Brain microvascular endothelial cell (primary cell): Measurements from ENCODE around the gene AGO3.

Source experiments
- DNase-seq: peaks from one replicate; pipeline ENCODE4 v3.0.0-alpha.2; 2020
- H3K27ac ChIP-seq: fragments of 250-450 bp; sonication (Bioruptor Pico); 2 replicates; pipeline ENCODE4 v1.5.1; 2020; ENCODE audit warnings: mild to moderate bottlenecking, moderate library complexity
- H3K27me3 ChIP-seq: fragments of 250-450 bp; sonication (Bioruptor Pico); replicated peaks from 2 replicates; pipeline ENCODE4 v1.5.1; 2020; ENCODE audit warnings: mild to moderate bottlenecking
- H3K36me3 ChIP-seq: fragments of 250-450 bp; sonication (Bioruptor Pico); replicated peaks from 2 replicates; pipeline ENCODE4 v1.5.1; 2020; ENCODE audit warnings: mild to moderate bottlenecking
- H3K4me3 ChIP-seq: 2 replicates; pipeline ENCODE4 v1.5.1; 2011; ENCODE audit warnings: low read depth, mild to moderate bottlenecking, control low read depth, low read length, moderate library complexity
- in situ Hi-C: cut with HindIII; loops from 2 replicates; pipeline ENCODE4 v1.10.0; 2017; ENCODE audit warnings: low sequenced_read_pairs, low pct_ligation_motif_present
- TF ChIP-seq, protein P1 (sequence below): IDR thresholded peaks from 2 replicates; pipeline ENCODE4 v1.5.1; 2011; ENCODE audit warnings: low read depth, mild to moderate bottlenecking, moderate library complexity, low read length, control low read depth, inconsistent platforms; ENCODE audit errors: missing control alignments

Gene AGO3

DNA sequence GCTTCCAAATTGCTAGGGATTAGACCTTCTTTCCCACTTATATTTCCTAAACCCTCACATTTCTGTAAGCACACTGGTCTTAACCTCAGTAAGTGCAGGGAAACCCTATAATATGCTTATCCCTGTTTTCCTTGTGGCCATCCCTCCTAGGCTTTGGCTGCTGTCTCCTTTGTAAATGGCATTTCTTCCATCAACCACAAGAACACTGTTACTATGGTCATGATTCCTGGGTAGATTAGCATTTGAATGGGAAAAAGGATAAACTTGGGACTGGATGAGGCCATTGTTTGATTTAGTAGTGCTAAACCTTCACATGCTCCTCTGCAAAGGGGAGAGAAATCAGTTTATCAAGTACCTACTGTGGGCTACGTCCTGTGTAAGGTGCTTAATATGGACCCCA lies 16.2 kb upstream of the AGO3 start:
- no peak for DNase-seq
- Histone ChIP-seq H3K27ac (no peak overlapping the region), H3K27me3 (no peaks in the 10 kb centered on the region), H3K4me3 (no peak overlapping the region), H3K36me3 (peaks cover 53% of the 10 kb centered on the region)
- TF ChIP-seq, protein P1, sequence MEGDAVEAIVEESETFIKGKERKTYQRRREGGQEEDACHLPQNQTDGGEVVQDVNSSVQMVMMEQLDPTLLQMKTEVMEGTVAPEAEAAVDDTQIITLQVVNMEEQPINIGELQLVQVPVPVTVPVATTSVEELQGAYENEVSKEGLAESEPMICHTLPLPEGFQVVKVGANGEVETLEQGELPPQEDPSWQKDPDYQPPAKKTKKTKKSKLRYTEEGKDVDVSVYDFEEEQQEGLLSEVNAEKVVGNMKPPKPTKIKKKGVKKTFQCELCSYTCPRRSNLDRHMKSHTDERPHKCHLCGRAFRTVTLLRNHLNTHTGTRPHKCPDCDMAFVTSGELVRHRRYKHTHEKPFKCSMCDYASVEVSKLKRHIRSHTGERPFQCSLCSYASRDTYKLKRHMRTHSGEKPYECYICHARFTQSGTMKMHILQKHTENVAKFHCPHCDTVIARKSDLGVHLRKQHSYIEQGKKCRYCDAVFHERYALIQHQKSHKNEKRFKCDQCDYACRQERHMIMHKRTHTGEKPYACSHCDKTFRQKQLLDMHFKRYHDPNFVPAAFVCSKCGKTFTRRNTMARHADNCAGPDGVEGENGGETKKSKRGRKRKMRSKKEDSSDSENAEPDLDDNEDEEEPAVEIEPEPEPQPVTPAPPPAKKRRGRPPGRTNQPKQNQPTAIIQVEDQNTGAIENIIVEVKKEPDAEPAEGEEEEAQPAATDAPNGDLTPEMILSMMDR, result no peak
- in situ Hi-C loops, result no loop called here

DNA sequence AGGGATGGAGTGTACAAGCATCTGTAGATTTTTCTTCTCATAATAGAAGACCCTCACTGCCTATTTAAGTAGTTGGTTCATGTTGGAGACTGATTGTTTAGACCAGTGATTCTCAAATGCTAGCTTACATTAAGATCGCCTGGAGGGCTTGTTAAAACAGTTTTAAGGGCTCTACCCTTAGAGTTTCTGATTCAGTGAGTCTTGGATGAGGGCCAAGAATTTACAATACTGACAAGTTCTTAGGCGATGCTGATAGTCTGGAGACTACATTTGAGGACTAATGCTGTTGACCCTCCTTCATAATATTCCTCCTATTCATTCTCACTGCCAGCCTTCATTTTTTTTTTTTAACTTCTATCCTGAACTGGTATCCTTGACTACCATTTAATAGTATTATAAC lies 15.2 kb upstream of the AGO3 start:
- TF ChIP-seq, protein P1, result no peak
- no peak overlapping the region for H3K27ac ChIP-seq
- H3K27me3 ChIP-seq, result no peaks in the 10 kb centered on the region
- no peak overlapping the region for H3K4me3 ChIP-seq
- DNase-seq, result no peak
- peaks cover 53% of the 10 kb centered on the region for H3K36me3 ChIP-seq
- in situ Hi-C loops, result no loop called here

DNA sequence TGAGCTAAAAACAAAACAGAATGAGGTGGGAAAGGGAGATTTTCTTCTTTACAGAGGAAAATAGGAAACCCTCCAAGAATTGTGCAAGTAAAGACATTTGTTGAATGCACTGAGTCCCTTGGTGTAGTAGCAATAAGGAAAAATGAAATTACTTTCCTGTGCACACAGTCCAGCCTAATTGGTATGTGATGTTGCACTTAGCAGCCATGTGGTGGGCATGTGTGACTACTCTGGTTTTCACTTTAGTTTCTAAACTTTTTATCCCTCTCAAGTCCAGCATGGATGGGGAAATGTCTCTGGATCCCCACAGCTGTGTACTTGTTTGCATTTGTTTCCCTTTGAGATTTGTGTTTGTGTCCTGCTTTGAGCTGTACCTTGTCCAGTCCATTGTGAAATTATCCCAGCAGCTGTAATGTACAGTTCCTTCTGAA lies 7.1 kb upstream of the AGO3 start:
- Histone ChIP-seq H3K27me3 (no peaks in the 10 kb centered on the region), H3K27ac (no peak overlapping the region), H3K36me3 (peaks cover 13% of the 10 kb centered on the region), H3K4me3 (no peak overlapping the region)
- DNase-seq, result no peak
- in situ Hi-C loops, result no loop called here
- TF ChIP-seq, protein P1, result no peak

DNA sequence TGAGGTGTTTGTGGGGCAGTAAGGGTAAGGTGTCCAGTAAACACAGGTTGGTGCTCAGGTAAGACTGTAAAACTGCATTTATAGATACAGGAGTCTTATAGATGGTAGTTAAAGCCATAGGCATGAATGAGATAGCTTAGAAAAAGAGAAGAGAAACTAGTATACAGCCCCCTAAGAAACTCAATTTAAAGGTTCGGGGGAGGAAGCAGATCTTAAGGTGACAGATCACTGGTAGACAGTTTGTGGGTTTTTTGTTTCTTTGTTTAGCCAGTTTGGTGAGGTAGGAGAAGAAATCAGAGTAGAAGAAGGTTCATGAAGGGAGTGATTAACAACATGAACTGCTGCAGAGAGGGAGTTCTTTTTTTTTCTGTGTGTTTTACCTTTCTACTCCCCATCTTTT lies 6.1 kb upstream of the AGO3 start:
- Histone ChIP-seq H3K4me3 (no peak overlapping the region), H3K27me3 (no peaks in the 10 kb centered on the region), H3K36me3 (peaks cover 4% of the 10 kb centered on the region), H3K27ac (no peak overlapping the region)
- DNase-seq, result no peak
- TF ChIP-seq, protein P1, result no peak
- in situ Hi-C loops, result no loop called here

DNA sequence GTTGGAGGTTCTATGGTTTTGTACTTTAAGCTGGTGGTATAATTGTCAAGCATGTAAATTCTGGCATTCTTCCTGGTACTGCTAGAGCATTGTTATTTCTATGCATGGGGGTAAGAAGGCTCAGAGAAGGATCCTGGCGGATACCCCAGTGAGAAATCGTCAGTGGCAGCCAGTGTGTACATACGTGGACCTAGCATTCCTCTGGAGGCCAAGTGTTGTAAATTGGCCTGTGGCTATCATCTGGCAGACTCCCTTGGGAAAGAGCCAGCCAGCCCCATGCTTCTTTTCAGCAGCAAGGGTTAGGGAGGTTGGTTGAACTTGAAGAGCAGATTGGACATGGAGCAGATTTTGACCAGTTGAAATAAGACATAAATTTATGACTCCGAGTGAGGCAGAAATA lies 5.2 kb upstream of the AGO3 start:
- TF ChIP-seq, protein P1, result no peak
- no peak for DNase-seq
- in situ Hi-C loops, result no loop called here
- H3K27me3 ChIP-seq, result no peaks in the 10 kb centered on the region
- no peak overlapping the region for H3K27ac ChIP-seq
- H3K4me3 ChIP-seq, result no peak overlapping the region
- H3K36me3 ChIP-seq, result peaks cover 4% of the 10 kb centered on the region

DNA sequence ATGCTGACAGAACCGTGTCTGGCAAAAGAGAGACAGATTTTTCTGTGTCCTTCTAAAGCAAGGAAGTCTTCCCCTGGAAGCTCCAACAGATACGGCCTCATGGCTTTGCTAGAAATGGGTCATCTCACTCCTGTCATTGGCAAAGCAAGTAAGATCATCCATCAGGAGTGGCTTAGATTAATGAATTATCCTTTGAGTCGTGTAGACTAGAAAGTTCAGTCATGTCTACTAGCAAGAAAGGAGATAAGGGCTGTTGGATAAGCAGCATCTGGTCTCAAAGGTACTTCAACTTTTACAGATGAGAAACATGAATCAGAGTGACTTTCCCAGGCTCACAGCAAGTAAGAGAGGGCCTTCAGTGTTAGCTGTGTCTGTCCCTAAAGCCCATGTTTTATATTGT lies 3.4 kb upstream of the AGO3 start:
- Histone ChIP-seq H3K36me3 (peaks cover under 1% of the 10 kb centered on the region), H3K27me3 (no peaks in the 10 kb centered on the region), H3K27ac (no peak overlapping the region), H3K4me3 (no peak overlapping the region)
- TF ChIP-seq, protein P1, result no peak
- in situ Hi-C loops, result no loop called here
- DNase-seq, result no peak
